Caco-2 (cell line): ENCODE measurements around the gene MAP3K19. TPM values are rescaled to one million over a fixed set of nuclear protein-coding genes. Genes with fewer than 3 reads are reported as not detected.

Source experiments
- BruUV-seq: library from RNA; stranded (reverse); fragments of 400-500 nt; replicated peaks from 2 replicates; lab custom pipeline; 2021; lab: Mats Ljungman, UMichigan
- CTCF ChIA-PET: fragments of 300-600 bp; sonication (Branson Sonifier 250); formaldehyde crosslinking; loops from one replicate; lab custom pipeline; 2022; ENCODE audit warnings: antibody characterized with exemption; lab: Charles Lee
- POLR2A ChIA-PET: fragments of 300-600 bp; sonication (Branson Sonifier 250); formaldehyde crosslinking; loops from one replicate; lab custom pipeline; 2022; ENCODE audit warnings: antibody characterized with exemption; lab: Charles Lee
- DNase-seq, 2 experiments: peaks; one replicate each; pipeline versions ENCODE4 v3.0.0 to v3.0.0-alpha.2; 2020 to 2022
- H3K27me3 ChIP-seq: replicated peaks from 2 replicates; pipeline ENCODE4 v1.6.0; 2011; ENCODE audit warnings: low read length; ENCODE audit not compliant: control insufficient read depth, insufficient read depth
- H3K36me3 ChIP-seq: 2 replicates; pipeline ENCODE4 v1.5.1; 2011; ENCODE audit warnings: low read length; ENCODE audit not compliant: control insufficient read depth, insufficient read depth
- H3K4me1 ChIP-seq: fragments of 250-450 bp; sonication (Bioruptor Pico); 2 replicates; pipeline ENCODE4 v1.5.1; 2020; ENCODE audit warnings: mild to moderate bottlenecking
- H3K4me3 ChIP-seq: 2 replicates; pipeline ENCODE4 v1.5.1; 2011; ENCODE audit warnings: low read depth, mild to moderate bottlenecking, control low read depth, low read length
- H3K9me3 ChIP-seq: fragments of 250-450 bp; sonication (Bioruptor Pico); 2 replicates; pipeline ENCODE4 v1.5.1; 2020; ENCODE audit warnings: mild to moderate bottlenecking, moderate library complexity
- H3K27ac Mint-ChIP-seq: one replicate; pipeline ENCODE4 v1.8.0; 2022; ENCODE audit warnings: mixed read lengths; ENCODE audit not compliant: unreplicated experiment
- H3K27me3 Mint-ChIP-seq: one replicate; pipeline ENCODE4 v1.8.0; 2022; ENCODE audit warnings: mixed read lengths; ENCODE audit not compliant: insufficient read depth, unreplicated experiment
- H3K36me3 Mint-ChIP-seq: one replicate; pipeline ENCODE4 v1.8.0; 2022; ENCODE audit warnings: mild to moderate bottlenecking, mixed read lengths; ENCODE audit not compliant: insufficient read depth, unreplicated experiment
- H3K4me1 Mint-ChIP-seq: one replicate; pipeline ENCODE4 v1.8.0; 2022; ENCODE audit warnings: low read depth, mixed read lengths; ENCODE audit not compliant: unreplicated experiment
- H3K4me3 Mint-ChIP-seq: one replicate; pipeline ENCODE4 v1.8.0; 2022; ENCODE audit warnings: mild to moderate bottlenecking, moderate library complexity, mixed read lengths; ENCODE audit not compliant: unreplicated experiment
- H3K9me3 Mint-ChIP-seq: one replicate; pipeline ENCODE4 v1.8.0; 2022; ENCODE audit warnings: mixed read lengths; ENCODE audit not compliant: unreplicated experiment
- intact Hi-C: fragments of 100-400 bp; cut with micrococcal nuclease; formaldehyde crosslinking; loops from one replicate; pipeline ENCODE4 v1.10.0; 2022; ENCODE audit not compliant: unreplicated experiment
- total RNA-seq: library from RNA; stranded (reverse); gene quantifications from 2 replicates; pipeline ENCODE4 v1.2.3, GENCODE V29; 2022
- TF ChIP-seq, protein P1 (sequence below), 2 experiments: fragments of 200-600 bp in 1 of 2; IDR thresholded peaks; 1 replicate in 1 of 2; 2 replicates in 1 of 2; pipeline versions ENCODE4 v1.5.1 to v1.8.0; 2011 to 2022; ENCODE audit warnings: antibody characterized with exemption in 1 of 2, control low read depth in 1 of 2, inconsistent platforms in 1 of 2, low read depth in 1 of 2, low read length in 1 of 2, mild to moderate bottlenecking in 1 of 2, moderate library complexity in 1 of 2; ENCODE audit not compliant: insufficient read depth in 1 of 2, severe bottlenecking in 1 of 2, unreplicated experiment in 1 of 2

The MAP3K19 gene
- total RNA-seq, 1 experiment from 2014 or later = not detected

DNA sequence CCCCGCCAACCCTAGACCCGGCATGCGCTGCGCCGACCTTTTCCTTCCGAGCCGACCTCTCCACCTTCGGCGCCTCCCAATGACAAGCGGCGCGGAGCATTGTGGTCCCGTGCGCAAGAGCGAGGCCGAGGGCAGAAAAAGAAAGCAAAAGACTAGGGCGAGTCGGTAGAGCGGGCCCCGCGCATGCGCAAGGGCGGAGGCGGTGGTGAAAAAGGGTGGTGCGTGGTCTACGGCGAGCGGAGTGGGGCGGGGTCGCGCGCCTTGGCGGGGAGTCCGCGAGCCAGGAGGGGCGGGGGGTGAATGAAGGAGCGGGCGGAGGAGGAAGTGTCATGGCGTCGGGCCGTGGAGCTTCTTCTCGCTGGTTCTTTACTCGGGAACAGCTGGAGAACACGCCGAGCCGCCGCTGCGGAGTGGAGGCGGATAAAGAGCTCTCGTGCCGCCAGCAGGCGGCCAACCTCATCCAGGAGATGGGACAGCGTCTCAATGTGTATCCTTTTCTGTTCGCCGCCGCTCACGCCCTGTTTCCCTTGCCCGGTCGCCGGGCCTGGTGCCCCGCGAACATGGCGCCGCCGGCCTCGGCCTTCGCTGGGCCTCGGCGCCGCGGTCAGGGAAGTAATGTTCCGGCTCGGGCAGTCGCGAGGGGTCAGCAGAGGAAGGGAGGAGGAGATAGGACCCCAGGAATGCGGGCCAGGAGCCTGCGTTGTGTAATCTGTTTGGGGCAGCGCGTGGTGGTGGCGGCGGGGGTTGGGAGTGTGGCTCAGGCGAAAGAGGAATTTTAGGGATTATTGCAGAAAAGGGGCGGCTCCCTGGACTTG is 128.5 kb downstream of the MAP3K19 start, which contains the start of gene CCNT2:
TSS of gene CCNT2 (plus strand) at position 297 of the 815 bp plus-strand sequence. CDS start at position 330, 33 bp downstream.
- Mint-ChIP-seq H3K27ac (peak within 1 kb of the TSS; percentile 97), H3K9me3 (peaks cover 2% of the 10 kb centered on the region), H3K36me3 (peaks cover 29% of the 10 kb centered on the region), H3K4me1 (no peaks in the 10 kb centered on the region), H3K4me3 (peak within 1 kb of the TSS; percentile 92), H3K27me3 (no peaks in the 10 kb centered on the region)
- TSS peak; percentile 45 for BruUV-seq
- no peaks in the 10 kb centered on the region for H3K36me3 ChIP-seq
- no peaks in the 10 kb centered on the region for H3K9me3 ChIP-seq
- peak within 1 kb of the TSS; percentile 89 for H3K4me3 ChIP-seq
- ChIA-PET POLR2A (interaction anchor here (0.5 to 1.0 kb wide), 3 partner anchors 13 to 1041 kb away, joined by 3 to 6 read pairs (median 3); partner anchors contain the start of genes R3HDM1 and ZRANB3), CTCF (interaction anchor here (0.7 to 1.3 kb wide), 2 partner anchors 101 to 468 kb away, joined by 3 to 5 read pairs; no protein-coding TSS in a partner anchor)
- H3K4me1 ChIP-seq = 0 out of 2 replicates have a peak, but pooled peaks cover 8% of the 10 kb centered on the region
- DNase-seq = peak; percentile 100
- no peaks in the 10 kb centered on the region for H3K27me3 ChIP-seq
- TF ChIP-seq, protein P1, sequence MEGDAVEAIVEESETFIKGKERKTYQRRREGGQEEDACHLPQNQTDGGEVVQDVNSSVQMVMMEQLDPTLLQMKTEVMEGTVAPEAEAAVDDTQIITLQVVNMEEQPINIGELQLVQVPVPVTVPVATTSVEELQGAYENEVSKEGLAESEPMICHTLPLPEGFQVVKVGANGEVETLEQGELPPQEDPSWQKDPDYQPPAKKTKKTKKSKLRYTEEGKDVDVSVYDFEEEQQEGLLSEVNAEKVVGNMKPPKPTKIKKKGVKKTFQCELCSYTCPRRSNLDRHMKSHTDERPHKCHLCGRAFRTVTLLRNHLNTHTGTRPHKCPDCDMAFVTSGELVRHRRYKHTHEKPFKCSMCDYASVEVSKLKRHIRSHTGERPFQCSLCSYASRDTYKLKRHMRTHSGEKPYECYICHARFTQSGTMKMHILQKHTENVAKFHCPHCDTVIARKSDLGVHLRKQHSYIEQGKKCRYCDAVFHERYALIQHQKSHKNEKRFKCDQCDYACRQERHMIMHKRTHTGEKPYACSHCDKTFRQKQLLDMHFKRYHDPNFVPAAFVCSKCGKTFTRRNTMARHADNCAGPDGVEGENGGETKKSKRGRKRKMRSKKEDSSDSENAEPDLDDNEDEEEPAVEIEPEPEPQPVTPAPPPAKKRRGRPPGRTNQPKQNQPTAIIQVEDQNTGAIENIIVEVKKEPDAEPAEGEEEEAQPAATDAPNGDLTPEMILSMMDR (IDR thresholded peaks at IDR 0.05; ENCODE audit: insufficient read depth in 1 of 2, low read depth in 1 of 2, low read length in 1 of 2, severe bottlenecking in 1 of 2, unreplicated experiment in 1 of 2) = no peak
- intact Hi-C loops = no loop called here

DNA sequence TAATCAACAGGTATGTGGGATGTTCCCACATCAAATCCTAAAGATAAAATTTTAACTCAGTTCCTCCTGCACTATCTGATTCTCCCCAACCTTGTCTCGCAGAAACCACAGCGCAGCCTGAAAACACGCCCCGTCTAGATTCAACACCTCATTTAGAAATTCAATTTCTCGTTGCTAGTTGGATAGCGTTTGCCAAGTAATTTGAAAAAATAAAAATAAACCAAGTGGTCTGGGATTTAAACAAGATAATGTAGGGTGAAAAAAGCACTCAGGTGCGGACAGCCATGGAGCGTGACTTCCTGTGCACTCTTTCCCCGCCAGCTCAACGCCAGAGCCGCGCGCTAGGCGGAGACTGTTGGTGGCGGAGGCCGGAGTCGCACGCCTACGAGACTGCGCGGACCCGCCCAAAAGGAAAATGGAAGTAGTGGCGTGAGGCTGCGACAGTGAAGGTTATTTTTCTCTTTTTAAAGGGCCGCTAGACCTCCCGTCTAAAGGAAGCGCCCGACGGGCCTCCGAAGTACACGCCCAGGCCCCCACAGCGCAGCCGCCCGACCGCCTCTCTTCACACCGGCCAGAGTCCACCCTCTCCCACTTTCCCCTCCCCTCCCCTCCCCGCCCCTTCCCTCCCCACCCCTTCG is 129.2 kb downstream of the MAP3K19 start:
- no peaks in the 10 kb centered on the region for H3K36me3 ChIP-seq
- H3K9me3 ChIP-seq = peaks cover 3% of the 10 kb centered on the region; the same call in 1 of the 2 replicates
- TSS peak; percentile 81 for BruUV-seq
- Mint-ChIP-seq H3K4me1 (no peaks in the 10 kb centered on the region), H3K9me3 (peaks cover 9% of the 10 kb centered on the region), H3K4me3 (peak overlapping the region; percentile 92), H3K27ac (peak overlapping the region; percentile 97), H3K27me3 (no peaks in the 10 kb centered on the region), H3K36me3 (peaks cover 29% of the 10 kb centered on the region)
- H3K4me1 ChIP-seq = 0 out of 2 replicates have a peak, but pooled peaks cover 8% of the 10 kb centered on the region
- TF ChIP-seq, protein P1 (IDR thresholded peaks at IDR 0.05; ENCODE audit: insufficient read depth in 1 of 2, low read depth in 1 of 2, low read length in 1 of 2, severe bottlenecking in 1 of 2, unreplicated experiment in 1 of 2) = peak in 1 of 2 experiments; percentile 49
- no peaks in the 10 kb centered on the region for H3K27me3 ChIP-seq
- intact Hi-C loops = no loop called here
- H3K4me3 ChIP-seq = peak overlapping the region; percentile 89
- POLR2A ChIA-PET = interaction anchor here (0.5 to 1.0 kb wide), 3 partner anchors 13 to 1041 kb away, joined by 3 to 6 read pairs (median 3); partner anchors contain the start of genes R3HDM1 and ZRANB3
- CTCF ChIA-PET = interaction anchor here (0.6 to 1.3 kb wide), 2 partner anchors 142 to 467 kb away, joined by 3 to 5 read pairs; no protein-coding TSS in a partner anchor
- no peak for DNase-seq
